Prostate gland (tissue), 2 donors: ENCODE measurements around the gene AFF3. TPM values are rescaled to one million over a fixed set of nuclear protein-coding genes. Genes with fewer than 3 reads are reported as not detected.

Source experiments
- DNase-seq: peaks from one replicate; pipeline ENCODE4 v3.0.0-alpha.2; 2019; ENCODE audit warnings: low spot score
- H3K27ac ChIP-seq, 2 donors: fragments of 200-600 bp; sonication (generic); 2 replicates each; pipeline ENCODE4 v1.5.1; 2017 to 2019
- H3K27me3 ChIP-seq: fragments of 200-600 bp; sonication (generic); replicated peaks from 2 replicates; pipeline ENCODE4 v1.5.1; 2019; ENCODE audit not compliant: insufficient read depth
- H3K36me3 ChIP-seq, 2 donors: fragments of 200-600 bp; sonication (generic); 1 replicate in 1 of 2; 2 replicates in 1 of 2; pipeline versions ENCODE4 v1.5.1 to v1.8.1; 2017 to 2019
- H3K4me1 ChIP-seq: fragments of 200-600 bp; sonication (generic); replicated peaks from 2 replicates; pipeline ENCODE4 v1.5.1; 2019
- H3K4me3 ChIP-seq, 2 donors: fragments of 200-600 bp; sonication (generic); 2 replicates each; pipeline ENCODE4 v1.5.1; 2017 to 2019
- H3K9me3 ChIP-seq: fragments of 200-600 bp; sonication (generic); 2 replicates; pipeline ENCODE4 v1.5.1; 2017
- CTCF ChIP-seq, 4 experiments: fragments of 200-600 bp in 2 of 4; fragments of 450-650 bp in 2 of 4; sonication (generic) in 2 of 4; IDR thresholded peaks; 1 replicate in 3 of 4; 2 replicates in 1 of 4; pipeline ENCODE4 v1.5.1; 2016 to 2019; ENCODE audit warnings: antibody characterized with exemption in 4 of 4, mild to moderate bottlenecking in 2 of 4, moderate library complexity in 2 of 4
- POLR2A ChIP-seq: fragments of 450-650 bp; IDR thresholded peaks from one replicate; pipeline ENCODE4 v1.6.1; 2016; ENCODE audit warnings: antibody characterized with exemption, mild to moderate bottlenecking
- POLR2AphosphoS5 ChIP-seq: sonication (generic); formaldehyde crosslinking; IDR thresholded peaks from one replicate; pipeline ENCODE4 v1.6.1; 2017; ENCODE audit warnings: antibody characterized with exemption
- WGBS: methylation state at CpG from one replicate; pipeline ENCODE4 v1.1.5; 2018; 5-methylcytosine and 5-hydroxymethylcytosine counted together
- intact Hi-C: fragments of 100-400 bp; cut with DNase I; formaldehyde crosslinking; loops from one replicate; pipeline ENCODE4 v1.14.2; 2022
- total RNA-seq, 2 donors: library from RNA; depleted of rRNA; stranded (reverse); fragments of >200 nt; gene quantifications; one replicate each; pipeline ENCODE4 v1.1.0, GENCODE V29; 2016

AFF3 gene
- total RNA-seq, 2 donors from 2014 or later, result 74.4 to 113 TPM

DNA sequence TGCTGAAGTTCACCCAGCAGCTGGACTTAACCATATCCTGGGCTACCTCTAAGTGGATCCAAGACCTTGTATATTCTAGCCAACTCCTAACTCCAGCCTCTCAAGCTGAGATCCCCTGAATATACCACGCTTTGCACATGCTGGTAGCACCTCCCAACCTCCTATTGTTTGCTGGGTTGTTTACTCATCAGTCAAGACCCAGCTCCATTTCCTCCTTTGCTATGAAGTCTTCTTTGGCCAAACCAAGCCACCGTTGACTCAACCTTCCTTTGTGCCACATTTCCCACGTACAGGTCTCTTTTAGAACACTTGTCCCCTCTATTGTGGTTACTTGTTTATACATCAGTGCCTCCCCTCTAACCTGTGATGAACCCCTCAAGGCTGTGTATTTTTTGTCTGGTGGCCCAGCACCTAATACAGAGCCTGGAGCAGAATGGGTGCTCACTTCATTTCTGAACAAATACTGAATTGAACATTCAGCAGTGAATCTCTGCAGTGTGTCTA lies 384.7 kb downstream of the AFF3 start:
- Histone ChIP-seq H3K4me3 (no peak overlapping the region), H3K4me1 (peaks cover 3% of the 10 kb centered on the region), H3K9me3 (no peaks in the 10 kb centered on the region), H3K27ac (no peak overlapping the region), H3K36me3 (no peaks in the 10 kb centered on the region), H3K27me3 (no peaks in the 10 kb centered on the region)
- 78% methylated on average over 3 of the region's 3 CpGs for WGBS
- DNase-seq, result no peak
- intact Hi-C loops, result no loop called here
- TF ChIP-seq CTCF (IDR thresholded peaks at IDR 0.05), result no peak
- no peak for TF ChIP-seq POLR2A
- no peak for TF ChIP-seq POLR2AphosphoS5

- WGBS, result 93% methylated on average over 1 of the region's 1 CpG
- Histone ChIP-seq H3K9me3 (no peaks in the 10 kb centered on the region), H3K4me3 (no peak overlapping the region), H3K36me3 (no peaks in the 10 kb centered on the region), H3K4me1 (peaks cover 3% of the 10 kb centered on the region), H3K27me3 (no peaks in the 10 kb centered on the region), H3K27ac (no peak overlapping the region)
- intact Hi-C loops, result no loop called here
- no peak for TF ChIP-seq POLR2AphosphoS5
- no peak for TF ChIP-seq POLR2A
- TF ChIP-seq CTCF (IDR thresholded peaks at IDR 0.05), result no peak
- DNase-seq, result no peak
These were observed 386.3 kb downstream of the AFF3 start for GRCh38 chr2:99756059-99756458.

DNA sequence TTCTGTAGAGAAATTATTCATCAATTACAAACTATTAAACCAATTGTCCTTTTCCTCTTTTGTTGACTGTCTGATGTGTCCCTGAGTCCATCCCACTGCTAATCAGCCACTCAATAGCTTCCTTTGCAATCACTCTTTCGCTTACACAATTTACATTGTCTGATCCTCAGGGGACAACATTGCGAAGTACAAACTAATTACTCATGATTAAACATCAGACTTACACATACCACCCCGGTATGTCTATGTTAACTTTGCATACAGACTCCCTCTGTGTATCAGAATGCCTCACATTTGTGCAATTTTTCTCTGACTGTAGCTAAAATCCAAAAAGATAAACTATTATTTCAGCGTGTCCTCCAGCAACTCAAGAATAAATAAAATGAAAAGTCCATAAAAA lies 388.2 kb downstream of the AFF3 start:
- no peak overlapping the region for H3K4me3 ChIP-seq
- H3K27me3 ChIP-seq, result no peaks in the 10 kb centered on the region
- no peak for TF ChIP-seq POLR2AphosphoS5
- no peak for TF ChIP-seq CTCF (IDR thresholded peaks at IDR 0.05)
- TF ChIP-seq POLR2A, result no peak
- WGBS, result 68% methylated on average over 4 of the region's 4 CpGs
- DNase-seq, result no peak
- H3K36me3 ChIP-seq, result no peaks in the 10 kb centered on the region
- H3K27ac ChIP-seq, result no peak overlapping the region
- no peaks in the 10 kb centered on the region for H3K9me3 ChIP-seq
- peaks cover 3% of the 10 kb centered on the region for H3K4me1 ChIP-seq
- intact Hi-C loops, result no loop called here

DNA sequence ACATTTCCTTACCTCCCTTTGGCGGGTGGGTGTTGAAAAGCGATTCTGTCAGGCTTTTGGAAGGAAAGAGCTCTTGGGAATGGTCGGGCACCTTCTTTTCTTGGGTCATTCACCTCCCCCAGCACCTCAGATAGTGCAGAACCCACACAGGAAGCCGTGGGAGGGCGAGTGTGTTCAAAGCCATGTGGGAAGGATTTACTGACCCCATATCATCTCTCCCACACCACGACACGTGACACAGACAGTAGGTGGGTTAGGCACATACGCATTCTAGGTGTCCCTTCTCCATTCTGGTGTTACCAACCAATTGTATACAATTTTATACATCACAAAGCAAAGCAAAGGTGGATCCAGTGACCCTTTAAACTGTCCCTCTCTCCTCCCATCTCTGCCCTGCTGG lies 388.9 kb downstream of the AFF3 start:
- H3K36me3 ChIP-seq, result no peaks in the 10 kb centered on the region
- TF ChIP-seq POLR2AphosphoS5, result no peak
- H3K27me3 ChIP-seq, result no peaks in the 10 kb centered on the region
- no peak overlapping the region for H3K27ac ChIP-seq
- whole genome bisulfite sequencing, result 89% methylated on average over 8 of the region's 8 CpGs
- intact Hi-C loops, result no loop called here
- peaks cover 3% of the 10 kb centered on the region for H3K4me1 ChIP-seq
- no peak overlapping the region for H3K4me3 ChIP-seq
- no peak for DNase-seq
- no peaks in the 10 kb centered on the region for H3K9me3 ChIP-seq

DNA sequence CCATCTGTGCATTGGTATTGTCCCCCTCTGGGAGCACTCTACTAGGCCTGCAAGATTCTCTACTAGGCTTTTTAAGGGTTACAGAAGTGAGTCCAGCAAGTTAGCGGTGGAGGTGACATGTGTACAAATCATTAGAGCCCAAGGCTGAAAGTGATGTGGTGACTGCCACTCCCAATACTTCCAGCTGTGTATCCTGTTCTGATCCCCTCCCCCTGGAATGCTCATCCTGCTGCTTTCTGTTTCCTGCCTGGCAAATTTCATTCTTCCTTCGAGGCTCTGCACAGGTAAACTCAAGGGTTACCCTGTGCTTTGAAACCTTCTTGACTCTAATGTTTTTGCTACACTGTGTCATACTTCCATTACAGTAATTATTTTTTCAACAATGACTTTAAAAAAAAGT lies 394.0 kb downstream of the AFF3 start:
- DNase-seq, result no peak
- WGBS, result 36% methylated on average over 2 of the region's 2 CpGs
- Histone ChIP-seq H3K4me1 (no peaks in the 10 kb centered on the region), H3K36me3 (no peaks in the 10 kb centered on the region), H3K4me3 (no peak overlapping the region), H3K27ac (no peak overlapping the region), H3K9me3 (no peaks in the 10 kb centered on the region), H3K27me3 (no peaks in the 10 kb centered on the region)
- no peak for TF ChIP-seq CTCF (IDR thresholded peaks at IDR 0.05)
- TF ChIP-seq POLR2A, result no peak
- TF ChIP-seq POLR2AphosphoS5, result no peak
- intact Hi-C loops, result no loop called here
